Body of pancreas (tissue), 4 donors: ENCODE measurements around the gene PPHLN1.

Source experiments
- CTCF ChIP-seq, 7 experiments: fragments of 450-650 bp in 4 of 7; fragments of 200-600 bp in 3 of 7; sonication (generic) in 3 of 7; IDR thresholded peaks; one replicate each; pipeline ENCODE4 v1.5.1; 2016 to 2019; ENCODE audit warnings: antibody characterized with exemption in 7 of 7
- POLR2A ChIP-seq, 3 donors: fragments of 450-650 bp; IDR thresholded peaks; one replicate each; pipeline ENCODE4 v1.6.1; 2016; ENCODE audit warnings: antibody characterized with exemption in 3 of 3, mild to moderate bottlenecking in 2 of 3

GRCh38 chr12:42410340-42410739 is 84.4 kb downstream of the PPHLN1 start:
- no peak for TF ChIP-seq CTCF (IDR thresholded peaks at IDR 0.05)
- no peak for TF ChIP-seq POLR2A (IDR thresholded peaks at IDR 0.05)
